ENCODE data around the gene TRIP6. TPM values are rescaled to one million over a fixed set of nuclear protein-coding genes. Genes with fewer than 3 reads are reported as not detected.

Gene TRIP6
- total RNA-seq, 4 donors from 2014 or later = 66.3 to 113 (median 80.7) TPM

- Histone ChIP-seq H3K36me3 (peaks cover 2% of the 10 kb centered on the region), H3K9me3 (no peaks in the 10 kb centered on the region), H3K27me3 (peaks cover 35% of the 10 kb centered on the region), H3K27ac (no peak overlapping the region), H3K4me3 (no peak overlapping the region), H3K4me1 (peaks cover 62% of the 10 kb centered on the region)
- no peak for DNase-seq (ENCODE audit: low spot score in 2 of 2)
- TF ChIP-seq CTCF (IDR thresholded peaks at IDR 0.05) = no peak
- no peak for TF ChIP-seq POLR2A (IDR thresholded peaks at IDR 0.05)
- TF ChIP-seq POLR2AphosphoS5 (IDR thresholded peaks at IDR 0.05) = no peak
- TF ChIP-seq EP300 (IDR thresholded peaks at IDR 0.05) = no peak
- 88% methylated on average over 9 of the region's 32 CpGs for WGBS
These were observed 26.2 kb downstream of the TRIP6 start for GRCh38 chr7:100893318-100893895.

GRCh38 chr7:100893910-100894721, 26.9 kb downstream of the TRIP6 start:
- DNase-seq (ENCODE audit: low spot score in 2 of 2) = no peak
- TF ChIP-seq CTCF (IDR thresholded peaks at IDR 0.05) = no peak
- TF ChIP-seq POLR2A (IDR thresholded peaks at IDR 0.05) = no peak
- Histone ChIP-seq H3K9me3 (no peaks in the 10 kb centered on the region), H3K36me3 (no peaks in the 10 kb centered on the region), H3K4me3 (peak overlapping the region; percentile 49), H3K27ac (no peak overlapping the region), H3K4me1 (peaks cover 55% of the 10 kb centered on the region), H3K27me3 (peaks cover 41% of the 10 kb centered on the region)
- WGBS = 48% methylated on average over 13 of the region's 40 CpGs

GRCh38 chr7:100894860-100895700, 27.9 kb downstream of the TRIP6 start:
- H3K9me3 ChIP-seq = no peaks in the 10 kb centered on the region
- WGBS = no CpG with 5 or more reads among the region's 83 CpGs
- no peak overlapping the region for H3K27ac ChIP-seq
- H3K4me1 ChIP-seq = peaks cover 48% of the 10 kb centered on the region
- H3K4me3 ChIP-seq = peak overlapping the region; percentile 49
- H3K27me3 ChIP-seq = peaks cover 49% of the 10 kb centered on the region
- TF ChIP-seq CTCF (IDR thresholded peaks at IDR 0.05) (peak; percentile 21 to 83), EP300 (IDR thresholded peaks at IDR 0.05) (no peak), POLR2A (IDR thresholded peaks at IDR 0.05) (no peak)
- DNase-seq (ENCODE audit: low spot score in 2 of 2) = peak in 1 of 2 donors; percentile 76
- no peaks in the 10 kb centered on the region for H3K36me3 ChIP-seq

- no peak for TF ChIP-seq POLR2A (IDR thresholded peaks at IDR 0.05)
- TF ChIP-seq CTCF (IDR thresholded peaks at IDR 0.05) = no peak
- TF ChIP-seq EP300 (IDR thresholded peaks at IDR 0.05) = no peak
- TF ChIP-seq POLR2AphosphoS5 (IDR thresholded peaks at IDR 0.05) = no peak
- Histone ChIP-seq H3K9me3 (no peaks in the 10 kb centered on the region), H3K27ac (no peak within 1 kb of the TSS), H3K4me3 (peak within 1 kb of the TSS; percentile 49), H3K36me3 (no peaks in the 10 kb centered on the region), H3K27me3 (peaks cover 50% of the 10 kb centered on the region), H3K4me1 (peaks cover 43% of the 10 kb centered on the region)
- DNase-seq (ENCODE audit: low spot score in 2 of 2) = no peak
- no CpG with 5 or more reads among the region's 32 CpGs for WGBS
These were observed 28.4 kb downstream of the TRIP6 start, which contains the start of gene ACHE for GRCh38 chr7:100895701-100895955. TSS of gene ACHE (minus strand) at chr7:100895888. CDS start at chr7:100894232, 1,656 bp downstream.
